ENCODE data around the gene ZNF609.

Gene ZNF609

DNA sequence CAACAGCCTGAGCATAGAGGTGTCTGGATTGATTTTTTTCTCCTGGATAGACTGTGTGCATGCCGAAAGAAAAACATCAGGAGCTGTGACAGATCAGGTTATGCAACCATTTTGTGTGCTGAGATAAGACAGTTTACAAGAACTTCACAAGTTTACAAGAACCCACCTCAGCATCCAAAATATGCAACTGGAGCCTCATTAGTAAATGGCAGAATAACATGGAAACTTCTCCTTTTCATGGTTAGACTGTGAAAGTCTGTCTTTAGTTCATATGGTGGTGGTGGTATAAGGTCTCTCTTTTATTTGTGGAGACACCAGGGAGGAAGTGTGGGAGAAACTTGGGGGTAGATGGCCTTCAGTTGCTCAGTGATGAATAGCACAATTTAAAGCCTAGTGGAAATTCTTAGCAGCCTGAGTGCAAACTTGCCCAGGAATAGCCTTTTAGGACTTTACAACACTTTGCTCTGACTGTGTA lies 3.7 kb upstream of the ZNF609 start:
- no peak for TF ChIP-seq TAF1 (IDR thresholded peaks at IDR 0.05; ENCODE audit: borderline replicate concordance, low read depth, low read length)
- no peak for TF ChIP-seq POLR2A (IDR thresholded peaks at IDR 0.05; ENCODE audit: low read depth, low read length)
- TF ChIP-seq POLR2AphosphoS5 (IDR thresholded peaks at IDR 0.05; ENCODE audit: low read depth, low read length), result no peak
- FAIRE-seq (peak; percentile 14), DNase-seq (ENCODE audit: insufficient read length) (no peak)

DNA sequence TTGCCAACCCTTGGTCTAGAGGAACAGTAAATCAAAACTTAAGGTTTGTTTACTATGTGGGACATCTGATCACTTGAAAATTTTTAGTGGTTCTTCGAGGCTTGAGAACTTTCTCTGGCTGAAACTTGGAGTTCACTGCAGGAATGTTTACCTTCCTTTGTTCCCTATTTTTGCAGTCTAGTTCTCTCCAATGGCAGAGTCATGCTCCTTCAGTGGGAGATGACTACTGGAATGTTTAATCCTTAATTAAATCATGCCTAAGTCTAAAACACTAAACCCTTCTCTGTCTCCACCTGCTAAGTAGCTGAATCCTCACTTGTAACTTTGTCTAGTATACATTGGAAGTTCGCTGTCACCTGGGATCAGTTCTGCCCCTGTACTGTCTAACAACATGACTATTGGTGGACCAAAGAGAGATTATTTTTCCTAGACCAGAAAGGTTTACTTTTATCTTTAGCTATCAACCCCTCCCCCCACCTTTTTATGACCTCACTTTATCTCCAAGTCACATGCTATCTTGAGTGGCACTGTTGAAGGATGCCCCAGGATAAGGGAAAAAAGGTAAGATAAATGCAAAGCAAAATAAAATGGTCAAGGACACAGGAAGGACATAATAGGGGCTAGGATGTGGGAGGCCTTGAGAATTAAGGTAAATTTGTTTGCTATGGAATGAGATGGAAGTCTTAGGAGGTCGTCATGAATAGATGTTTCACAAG lies 1.2 kb upstream of the ZNF609 start:
- no peak for DNase-seq (ENCODE audit: insufficient read length)
- FAIRE-seq, result no peak
- TF ChIP-seq TAF1 (IDR thresholded peaks at IDR 0.05; ENCODE audit: borderline replicate concordance, low read depth, low read length) (no peak), POLR2AphosphoS5 (IDR thresholded peaks at IDR 0.05; ENCODE audit: low read depth, low read length) (no peak), POLR2A (IDR thresholded peaks at IDR 0.05; ENCODE audit: low read depth, low read length) (no peak)

GRCh38 chr15:64460724-64461720 lies 644 bp downstream of the ZNF609 start:
- DNase-seq (ENCODE audit: insufficient read length) (peak; percentile 48), FAIRE-seq (peak; percentile 81)
- TF ChIP-seq POLR2A (IDR thresholded peaks at IDR 0.05; ENCODE audit: low read depth, low read length) (peak; percentile 31; the same call in 1 of the 2 replicates), POLR2AphosphoS5 (IDR thresholded peaks at IDR 0.05; ENCODE audit: low read depth, low read length) (no peak)

GRCh38 chr15:64461721-64462162 lies 1.4 kb downstream of the ZNF609 start:
- DNase-seq (ENCODE audit: insufficient read length) (peak; percentile 19), FAIRE-seq (peak; percentile 9)
- no peak for TF ChIP-seq POLR2A (IDR thresholded peaks at IDR 0.05; ENCODE audit: low read depth, low read length)
- TF ChIP-seq TAF1 (IDR thresholded peaks at IDR 0.05; ENCODE audit: borderline replicate concordance, low read depth, low read length), result no peak
- TF ChIP-seq POLR2AphosphoS5 (IDR thresholded peaks at IDR 0.05; ENCODE audit: low read depth, low read length), result no peak

- DNase-seq (ENCODE audit: insufficient read length) (no peak), FAIRE-seq (no peak)
- TF ChIP-seq POLR2AphosphoS5 (IDR thresholded peaks at IDR 0.05; ENCODE audit: low read depth, low read length) (no peak), TAF1 (IDR thresholded peaks at IDR 0.05; ENCODE audit: borderline replicate concordance, low read depth, low read length) (no peak), POLR2A (IDR thresholded peaks at IDR 0.05; ENCODE audit: low read depth, low read length) (no peak)
Measured at GRCh38 chr15:64462492-64462891, 2.1 kb downstream of the ZNF609 start.

- TF ChIP-seq TAF1 (IDR thresholded peaks at IDR 0.05; ENCODE audit: borderline replicate concordance, low read depth, low read length), result no peak
- TF ChIP-seq POLR2AphosphoS5 (IDR thresholded peaks at IDR 0.05; ENCODE audit: low read depth, low read length), result no peak
- TF ChIP-seq POLR2A (IDR thresholded peaks at IDR 0.05; ENCODE audit: low read depth, low read length), result no peak
- peak; percentile 72 for FAIRE-seq
- DNase-seq (ENCODE audit: insufficient read length), result no peak
Measured at GRCh38 chr15:64464276-64465005, 4.1 kb downstream of the ZNF609 start.

DNA sequence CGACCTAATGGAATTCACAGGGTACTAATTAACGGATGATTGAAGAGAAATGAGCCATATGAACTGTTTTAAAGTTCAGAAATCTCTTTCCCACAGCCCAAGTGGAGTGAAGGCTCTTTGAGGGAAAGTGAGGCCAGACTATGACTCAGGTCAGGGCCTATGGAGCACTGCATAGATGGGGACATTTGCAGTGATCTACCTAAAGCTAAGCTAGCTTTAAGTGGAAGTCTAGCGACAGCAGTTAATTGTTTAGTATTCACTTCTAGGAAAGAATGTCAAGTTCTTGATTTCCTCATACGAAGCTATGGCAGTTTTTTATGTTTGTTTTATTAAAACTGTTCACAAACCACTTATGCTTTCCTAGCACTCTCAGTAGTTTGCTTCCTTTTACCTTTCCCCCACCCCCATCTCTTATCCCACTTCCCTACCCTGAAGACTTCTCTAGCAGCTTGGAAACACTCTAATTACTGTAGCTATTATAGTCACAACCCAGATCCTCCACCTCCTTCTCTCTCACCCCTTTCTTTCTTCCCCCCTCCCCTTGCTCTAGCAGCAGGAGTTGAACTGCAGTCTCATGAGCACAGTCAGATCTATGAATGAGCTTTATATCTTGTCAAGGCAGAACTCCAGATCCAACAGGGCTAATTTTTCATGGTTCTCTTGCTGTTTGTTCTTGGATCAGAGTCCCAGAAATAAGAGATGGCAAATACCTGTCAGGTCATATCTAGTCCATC lies 6.2 kb downstream of the ZNF609 start:
- DNase-seq (ENCODE audit: insufficient read length) (no peak), FAIRE-seq (no peak)
- no peak for TF ChIP-seq TAF1 (IDR thresholded peaks at IDR 0.05; ENCODE audit: borderline replicate concordance, low read depth, low read length)
- TF ChIP-seq POLR2A (IDR thresholded peaks at IDR 0.05; ENCODE audit: low read depth, low read length), result no peak
- no peak for TF ChIP-seq POLR2AphosphoS5 (IDR thresholded peaks at IDR 0.05; ENCODE audit: low read depth, low read length)

GRCh38 chr15:64472161-64472560 lies 11.8 kb downstream of the ZNF609 start:
- TF ChIP-seq POLR2AphosphoS5 (IDR thresholded peaks at IDR 0.05; ENCODE audit: low read depth, low read length) (no peak), POLR2A (IDR thresholded peaks at IDR 0.05; ENCODE audit: low read depth, low read length) (no peak), TAF1 (IDR thresholded peaks at IDR 0.05; ENCODE audit: borderline replicate concordance, low read depth, low read length) (no peak)
- FAIRE-seq (no peak), DNase-seq (ENCODE audit: insufficient read length) (no peak)

DNA sequence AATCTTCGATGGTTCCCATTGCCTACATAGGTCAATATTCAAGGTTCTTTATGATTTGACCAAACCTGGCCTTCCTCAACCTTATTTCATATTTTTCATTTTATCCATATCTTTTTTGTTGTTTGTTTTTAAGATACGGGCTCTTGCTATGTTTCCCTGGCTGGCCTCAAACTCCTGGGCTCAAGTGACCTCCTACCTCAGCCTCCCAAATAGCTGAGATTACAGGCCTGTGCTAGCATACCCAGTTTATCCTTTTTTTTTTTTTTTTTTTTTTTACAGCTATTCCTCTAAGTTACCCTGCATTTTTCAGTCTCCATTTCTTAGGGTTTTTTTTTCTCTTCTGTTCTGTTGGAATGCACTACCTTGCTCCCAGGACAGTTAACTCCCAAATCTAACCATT lies 14.5 kb downstream of the ZNF609 start:
- no peak for TF ChIP-seq TAF1 (IDR thresholded peaks at IDR 0.05; ENCODE audit: borderline replicate concordance, low read depth, low read length)
- no peak for TF ChIP-seq POLR2A (IDR thresholded peaks at IDR 0.05; ENCODE audit: low read depth, low read length)
- TF ChIP-seq POLR2AphosphoS5 (IDR thresholded peaks at IDR 0.05; ENCODE audit: low read depth, low read length), result no peak
- DNase-seq (ENCODE audit: insufficient read length), result no peak
- no peak for FAIRE-seq

GRCh38 chr15:64476550-64476949 lies 16.2 kb downstream of the ZNF609 start:
- TF ChIP-seq POLR2A (IDR thresholded peaks at IDR 0.05; ENCODE audit: low read depth, low read length) (no peak), POLR2AphosphoS5 (IDR thresholded peaks at IDR 0.05; ENCODE audit: low read depth, low read length) (no peak), TAF1 (IDR thresholded peaks at IDR 0.05; ENCODE audit: borderline replicate concordance, low read depth, low read length) (no peak)
- FAIRE-seq (no peak), DNase-seq (ENCODE audit: insufficient read length) (no peak)

Data from GM12892 (cell line).